Fibroblast of lung (primary cell): ENCODE data around the gene CFAP100. TPM values are rescaled to one million over a fixed set of nuclear protein-coding genes. Genes with fewer than 3 reads are reported as not detected.

Experiments used
- DNase-seq, 2 donors: peaks; one replicate each; pipeline versions ENCODE4 v3.0.0 to v3.0.0-alpha.2; 2010; ENCODE audit warnings: low read depth in 2 of 2
- H2AFZ ChIP-seq: 2 replicates; pipeline ENCODE4 v1.5.1; 2012; ENCODE audit warnings: low read length, control low read depth, inconsistent platforms
- H3K27ac ChIP-seq: 2 replicates; pipeline ENCODE4 v1.5.1; 2011; ENCODE audit warnings: low read length, control low read depth; ENCODE audit not compliant: insufficient read depth
- H3K27me3 ChIP-seq: 2 replicates; pipeline ENCODE4 v1.5.1; 2011; ENCODE audit warnings: mild to moderate bottlenecking, low read length; ENCODE audit not compliant: control insufficient read depth, insufficient read depth
- H3K36me3 ChIP-seq: 2 replicates; pipeline ENCODE4 v1.5.1; 2011; ENCODE audit warnings: low read length; ENCODE audit not compliant: control insufficient read depth, insufficient read depth
- H3K4me1 ChIP-seq: 2 replicates; pipeline ENCODE4 v1.5.1; 2011; ENCODE audit warnings: low read length; ENCODE audit not compliant: control insufficient read depth, insufficient read depth; ENCODE audit errors: extremely low read depth
- H3K4me2 ChIP-seq: 2 replicates; pipeline ENCODE4 v1.5.1; 2011; ENCODE audit warnings: low read length, control low read depth; ENCODE audit not compliant: insufficient read depth; ENCODE audit errors: extremely low read depth
- H3K4me3 ChIP-seq, 4 experiments: fragments of 200-600 bp in 1 of 4; sonication (generic) in 1 of 4; replicated peaks in 1 of 4; 2 replicates each; pipeline ENCODE4 v1.5.1; 2011 to 2016; ENCODE audit warnings: low read length in 4 of 4, low read depth in 3 of 4, mild to moderate bottlenecking in 3 of 4, control low read depth in 2 of 4, inconsistent platforms in 1 of 4, mixed read lengths in 1 of 4; ENCODE audit not compliant: insufficient read depth in 1 of 4; ENCODE audit errors: control extremely low read depth in 1 of 4
- H3K79me2 ChIP-seq: 2 replicates; pipeline ENCODE4 v1.5.1; 2012; ENCODE audit warnings: mild to moderate bottlenecking, low read length, inconsistent platforms; ENCODE audit not compliant: control insufficient read depth, insufficient read depth
- H3K9ac ChIP-seq: 2 replicates; pipeline ENCODE4 v1.5.1; 2011; ENCODE audit warnings: mild to moderate bottlenecking, low read length, control low read depth; ENCODE audit not compliant: insufficient read depth
- H3K9me3 ChIP-seq: 2 replicates; pipeline ENCODE4 v1.5.1; 2012; ENCODE audit warnings: low read depth, low read length; ENCODE audit not compliant: control insufficient read depth, insufficient read depth
- H4K20me1 ChIP-seq: 2 replicates; pipeline ENCODE4 v1.5.1; 2011; ENCODE audit warnings: low read length; ENCODE audit not compliant: control insufficient read depth, insufficient read depth; ENCODE audit errors: extremely low read depth
- EZH2 ChIP-seq: IDR thresholded peaks from 2 replicates; pipeline ENCODE4 v1.5.1; 2012; ENCODE audit warnings: low read length, control low read depth, mild to moderate bottlenecking; ENCODE audit errors: missing control alignments
- polyA plus RNA-seq, 2 donors: library from polyadenylated mRNA; depleted of rRNA in 1 of 2; stranded (reverse) in 1 of 2; unstranded in 1 of 2; fragments of >200 nt; gene quantifications; 2 replicates each; pipeline ENCODE4 v1.2.1, GENCODE V29; 2011 to 2012; ENCODE audit warnings: missing spikeins in 1 of 2
- total RNA-seq: library from RNA; depleted of rRNA; stranded (reverse); fragments of >200 nt; gene quantifications from 2 replicates; pipeline ENCODE4 v1.2.1, GENCODE V29; 2014
- TF ChIP-seq, protein P1 (sequence below), 2 donors: IDR thresholded peaks in 1 of 2; conservative IDR thresholded peaks in 1 of 2; 1 replicate in 1 of 2; 2 replicates in 1 of 2; pipeline ENCODE4 v1.5.1; 2011 to 2012; ENCODE audit warnings: low read length in 2 of 2, control low read depth in 1 of 2, inconsistent platforms in 1 of 2, low read depth in 1 of 2, mild to moderate bottlenecking in 1 of 2

Gene CFAP100
- total and polyA plus RNA-seq, 2 donors (not counting 1 experiment from before 2014, with no cell fraction given), result not detected

DNA sequence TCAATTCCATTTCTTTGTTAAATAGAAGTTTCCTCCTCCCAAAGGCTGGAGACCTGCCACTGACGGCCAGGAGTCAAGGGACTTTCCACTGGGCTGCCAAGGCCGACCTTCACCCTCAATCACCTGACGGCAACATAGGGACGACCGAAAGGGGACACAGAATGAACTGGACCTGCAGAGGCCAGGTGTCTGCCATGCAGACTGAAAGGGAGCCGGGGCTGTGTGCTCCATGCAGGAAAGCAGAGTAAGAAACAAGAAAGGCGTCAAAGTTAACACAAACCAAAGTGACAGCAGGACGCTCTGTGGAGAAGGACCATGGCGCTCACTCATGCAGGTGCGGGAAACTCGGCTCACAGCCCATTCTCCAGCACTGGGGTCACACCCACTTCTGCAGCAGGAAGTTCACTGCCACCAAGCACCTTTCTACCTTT, 54.9 kb downstream of the CFAP100 start:
- H3K4me1 ChIP-seq, result peaks cover 6% of the 10 kb centered on the region
- H3K9me3 ChIP-seq, result no peaks in the 10 kb centered on the region
- no peak overlapping the region for H3K9ac ChIP-seq
- TF ChIP-seq, protein P1, sequence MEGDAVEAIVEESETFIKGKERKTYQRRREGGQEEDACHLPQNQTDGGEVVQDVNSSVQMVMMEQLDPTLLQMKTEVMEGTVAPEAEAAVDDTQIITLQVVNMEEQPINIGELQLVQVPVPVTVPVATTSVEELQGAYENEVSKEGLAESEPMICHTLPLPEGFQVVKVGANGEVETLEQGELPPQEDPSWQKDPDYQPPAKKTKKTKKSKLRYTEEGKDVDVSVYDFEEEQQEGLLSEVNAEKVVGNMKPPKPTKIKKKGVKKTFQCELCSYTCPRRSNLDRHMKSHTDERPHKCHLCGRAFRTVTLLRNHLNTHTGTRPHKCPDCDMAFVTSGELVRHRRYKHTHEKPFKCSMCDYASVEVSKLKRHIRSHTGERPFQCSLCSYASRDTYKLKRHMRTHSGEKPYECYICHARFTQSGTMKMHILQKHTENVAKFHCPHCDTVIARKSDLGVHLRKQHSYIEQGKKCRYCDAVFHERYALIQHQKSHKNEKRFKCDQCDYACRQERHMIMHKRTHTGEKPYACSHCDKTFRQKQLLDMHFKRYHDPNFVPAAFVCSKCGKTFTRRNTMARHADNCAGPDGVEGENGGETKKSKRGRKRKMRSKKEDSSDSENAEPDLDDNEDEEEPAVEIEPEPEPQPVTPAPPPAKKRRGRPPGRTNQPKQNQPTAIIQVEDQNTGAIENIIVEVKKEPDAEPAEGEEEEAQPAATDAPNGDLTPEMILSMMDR (conservative IDR thresholded peaks at IDR 0.05 in 1 of 2, IDR thresholded peaks at IDR 0.05 in 1 of 2; ENCODE audit: low read depth in 1 of 2, low read length in 2 of 2), result no peak
- no peak for TF ChIP-seq EZH2
- H4K20me1 ChIP-seq, result no peaks in the 10 kb centered on the region
- no peak overlapping the region for H3K4me2 ChIP-seq
- H3K27ac ChIP-seq, result no peak overlapping the region
- H3K79me2 ChIP-seq, result no peaks in the 10 kb centered on the region
- H2AFZ ChIP-seq, result no peak overlapping the region
- no peak overlapping the region for H3K4me3 ChIP-seq
- no peaks in the 10 kb centered on the region for H3K27me3 ChIP-seq
- peaks cover 4% of the 10 kb centered on the region for H3K36me3 ChIP-seq
- no peak for DNase-seq

DNA sequence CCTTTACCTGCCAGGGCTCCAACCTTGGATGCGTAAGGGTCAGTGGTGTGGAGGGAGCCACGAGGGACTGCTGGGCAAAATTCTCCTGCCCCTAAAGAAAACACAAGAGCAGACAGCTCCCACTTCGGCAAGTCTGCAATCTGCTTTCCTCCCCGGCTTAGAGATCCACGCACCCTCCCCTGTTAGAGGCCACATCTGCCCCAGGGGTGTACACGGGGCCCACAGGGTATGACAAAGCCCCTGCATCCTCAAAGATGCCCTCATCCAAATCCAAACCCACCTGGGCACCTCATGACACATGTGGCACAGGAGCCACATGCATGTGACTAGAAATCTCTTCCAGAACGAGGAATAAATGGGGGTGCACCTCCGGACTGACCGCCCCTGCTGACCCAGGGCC, 55.5 kb downstream of the CFAP100 start:
- Histone ChIP-seq H3K4me2 (no peak overlapping the region), H3K36me3 (peaks cover 4% of the 10 kb centered on the region), H3K27ac (no peak overlapping the region), H4K20me1 (no peaks in the 10 kb centered on the region), H3K9me3 (no peaks in the 10 kb centered on the region), H3K4me3 (no peak overlapping the region), H3K79me2 (no peaks in the 10 kb centered on the region), H2AFZ (no peak overlapping the region), H3K27me3 (no peaks in the 10 kb centered on the region), H3K9ac (no peak overlapping the region), H3K4me1 (peaks cover 6% of the 10 kb centered on the region)
- no peak for DNase-seq
- TF ChIP-seq, protein P1 (conservative IDR thresholded peaks at IDR 0.05 in 1 of 2, IDR thresholded peaks at IDR 0.05 in 1 of 2; ENCODE audit: low read depth in 1 of 2, low read length in 2 of 2), result no peak
- TF ChIP-seq EZH2, result no peak

DNA sequence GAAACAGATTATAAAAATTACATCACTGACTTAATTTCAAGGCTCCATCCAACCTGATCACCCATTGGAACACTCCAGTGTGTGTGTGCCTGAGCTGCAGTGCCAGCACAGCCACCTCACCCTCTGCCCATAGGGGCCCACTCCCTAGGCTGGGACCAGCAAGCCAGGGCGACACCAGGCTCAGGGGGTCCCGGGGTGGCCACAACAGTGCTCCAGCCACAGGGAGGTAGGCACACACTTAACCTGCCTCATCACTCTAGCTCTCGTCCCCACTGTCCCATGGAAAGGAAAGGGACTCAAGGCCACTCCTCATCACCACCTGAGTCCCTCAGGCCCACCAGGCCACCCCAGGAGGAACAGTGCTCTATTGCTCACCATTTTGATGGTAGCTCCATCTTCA, 56.0 kb downstream of the CFAP100 start:
- no peak for TF ChIP-seq EZH2
- TF ChIP-seq, protein P1 (conservative IDR thresholded peaks at IDR 0.05 in 1 of 2, IDR thresholded peaks at IDR 0.05 in 1 of 2; ENCODE audit: low read depth in 1 of 2, low read length in 2 of 2), result no peak
- peaks cover 6% of the 10 kb centered on the region for H3K4me1 ChIP-seq
- H3K9ac ChIP-seq, result no peak overlapping the region
- H3K79me2 ChIP-seq, result no peaks in the 10 kb centered on the region
- DNase-seq, result no peak
- no peaks in the 10 kb centered on the region for H3K9me3 ChIP-seq
- H3K36me3 ChIP-seq, result peaks cover 4% of the 10 kb centered on the region
- H3K27me3 ChIP-seq, result no peaks in the 10 kb centered on the region
- H4K20me1 ChIP-seq, result no peaks in the 10 kb centered on the region
- no peak overlapping the region for H3K4me2 ChIP-seq
- H2AFZ ChIP-seq, result no peak overlapping the region
- no peak overlapping the region for H3K4me3 ChIP-seq
- no peak overlapping the region for H3K27ac ChIP-seq
